GM18498 (cell line): ENCODE measurements around the gene GRM1.
"Not testable (repeated sequence)": the region's sequence is repeated elsewhere in the genome, so short reads cannot be mapped to it uniquely, and the experiment has no call there.

Experiments
- ATAC-seq: cut with Tn5 transposase; IDR thresholded peaks from one replicate; pipeline ENCODE4 v1.9.1; 2021; ENCODE audit warnings: mild to moderate bottlenecking, moderate library complexity; ENCODE audit not compliant: unreplicated experiment

GRM1 gene

GRCh38 chr6:146267447-146267846 lies 238.6 kb downstream of the GRM1 start:
- ATAC-seq = no peak

- ATAC-seq = no peak
Measured at GRCh38 chr6:146267946-146268345, 239.1 kb downstream of the GRM1 start.

GRCh38 chr6:146269482-146269881 lies 240.6 kb downstream of the GRM1 start:
- no peak for ATAC-seq

DNA sequence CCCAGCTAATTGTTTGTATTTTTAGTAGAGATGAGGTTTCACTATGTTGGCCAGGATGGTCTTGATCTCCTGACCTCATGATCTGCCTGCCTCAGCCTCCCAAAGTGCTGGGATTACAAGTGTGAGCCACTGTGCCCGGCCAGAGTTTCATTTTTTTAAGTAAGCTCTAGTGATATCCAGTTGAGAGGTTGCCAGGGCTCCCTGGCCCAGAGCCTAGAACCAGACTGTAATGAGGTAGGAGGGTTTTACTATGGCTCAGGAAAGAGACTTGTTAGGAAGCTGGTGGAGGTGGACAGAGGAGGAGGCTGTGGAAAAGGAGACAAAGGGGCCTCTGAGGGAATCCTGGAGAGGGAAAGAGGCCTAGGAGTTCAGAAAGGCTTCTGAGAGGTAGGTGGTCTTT lies 242.3 kb downstream of the GRM1 start:
- ATAC-seq = not testable (repeated sequence)

DNA sequence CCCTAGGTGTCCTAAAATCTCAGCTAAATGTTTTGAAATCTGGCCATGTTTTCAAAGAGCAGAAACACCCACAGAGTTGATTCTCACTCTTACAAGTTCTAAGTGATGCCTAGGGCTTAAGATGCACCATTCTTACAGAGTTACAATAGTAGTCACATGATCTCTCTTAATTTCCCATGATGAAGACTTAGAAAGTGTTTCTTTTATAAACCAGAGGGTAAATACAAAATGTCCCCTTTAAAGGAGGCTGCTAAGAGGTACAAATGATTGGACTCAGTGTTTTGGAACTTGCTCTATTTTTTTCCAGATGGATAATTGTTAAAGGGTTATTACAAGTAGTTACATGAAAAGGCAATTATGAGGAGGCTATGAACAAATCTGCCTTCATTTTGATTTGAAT lies 244.6 kb downstream of the GRM1 start:
- no peak for ATAC-seq

GRCh38 chr6:146277142-146277541 lies 248.3 kb downstream of the GRM1 start:
- no peak for ATAC-seq

- ATAC-seq = no peak
Measured at GRCh38 chr6:146281651-146282362, 252.9 kb downstream of the GRM1 start.

DNA sequence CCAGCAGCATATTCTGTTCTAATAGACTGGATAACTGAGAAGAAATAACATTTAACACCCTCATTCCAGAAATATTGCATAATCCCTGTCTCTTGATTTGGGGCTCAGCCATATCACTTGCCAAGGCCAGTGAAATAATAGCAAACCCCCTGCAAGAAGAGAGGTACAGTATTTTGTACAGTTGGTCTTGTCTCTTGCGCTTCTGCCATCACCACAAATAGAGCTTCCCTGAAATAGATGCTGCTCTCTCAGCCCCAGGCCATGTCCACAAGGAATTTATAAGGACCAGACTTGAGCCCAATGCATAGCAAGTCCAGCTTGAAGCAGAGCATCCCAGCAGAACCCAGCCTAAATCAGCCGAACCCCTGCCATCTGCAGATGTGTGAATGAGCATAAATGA lies 254.0 kb downstream of the GRM1 start:
- ATAC-seq = no peak

DNA sequence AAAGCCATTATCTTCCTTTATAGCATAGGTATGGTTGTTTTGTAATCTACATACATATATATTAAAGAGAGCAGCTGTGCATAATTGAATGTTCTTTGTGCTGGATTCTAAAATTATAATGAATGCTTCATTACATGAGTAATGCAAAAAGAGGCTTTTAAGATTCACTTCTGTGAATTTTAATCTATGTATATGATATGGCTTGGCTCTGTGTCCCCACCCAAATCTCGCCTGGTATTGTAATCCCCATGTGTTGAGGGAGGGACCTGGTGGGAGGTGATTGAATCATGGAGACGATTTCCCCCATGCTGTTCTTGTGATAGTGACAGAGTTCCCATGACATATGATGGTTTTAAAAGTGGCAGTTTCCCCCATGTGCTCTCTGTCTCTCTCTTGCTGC lies 255.4 kb downstream of the GRM1 start:
- ATAC-seq = no peak

- ATAC-seq = no peak
Measured at GRCh38 chr6:146286961-146287360, 258.1 kb downstream of the GRM1 start.

- ATAC-seq = no peak
Measured at GRCh38 chr6:146287691-146288369, 259.0 kb downstream of the GRM1 start.

DNA sequence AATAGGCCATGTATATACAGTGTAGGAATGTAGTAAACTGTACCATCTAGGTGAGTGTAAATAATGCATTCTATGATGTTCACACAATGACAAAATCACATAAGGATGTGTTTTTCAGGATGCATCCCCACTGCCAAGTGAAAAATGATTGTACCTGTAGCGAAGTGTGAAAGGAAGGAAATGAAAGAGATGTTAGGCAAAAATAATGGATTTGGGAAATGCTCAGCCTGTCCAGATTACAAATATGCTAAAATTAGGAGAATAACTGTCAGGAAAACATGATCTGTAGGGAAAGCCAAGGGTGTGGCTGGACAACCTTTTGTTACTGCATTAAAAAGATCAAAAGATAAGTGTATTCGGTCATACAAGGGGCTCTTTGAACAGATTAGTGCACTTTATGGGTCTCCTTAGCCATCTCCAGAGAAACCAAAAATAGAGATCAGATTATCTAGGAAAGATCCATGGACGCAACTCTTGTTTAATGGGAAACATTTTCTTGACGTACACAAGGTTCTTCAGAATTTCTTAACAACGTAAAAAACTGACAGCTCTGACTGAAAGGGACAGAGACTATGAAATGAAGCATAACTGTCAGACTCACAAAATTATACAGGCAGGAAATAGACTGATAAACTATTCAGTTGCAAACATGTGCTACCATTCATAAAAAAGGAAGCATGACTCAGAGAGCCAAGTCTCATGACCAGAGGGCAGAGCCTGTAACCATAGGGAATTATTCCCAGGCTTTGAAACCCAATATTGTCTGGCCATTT lies 261.1 kb downstream of the GRM1 start:
- no peak for ATAC-seq

GRCh38 chr6:146290589-146290901 lies 261.7 kb downstream of the GRM1 start:
- ATAC-seq = no peak

DNA sequence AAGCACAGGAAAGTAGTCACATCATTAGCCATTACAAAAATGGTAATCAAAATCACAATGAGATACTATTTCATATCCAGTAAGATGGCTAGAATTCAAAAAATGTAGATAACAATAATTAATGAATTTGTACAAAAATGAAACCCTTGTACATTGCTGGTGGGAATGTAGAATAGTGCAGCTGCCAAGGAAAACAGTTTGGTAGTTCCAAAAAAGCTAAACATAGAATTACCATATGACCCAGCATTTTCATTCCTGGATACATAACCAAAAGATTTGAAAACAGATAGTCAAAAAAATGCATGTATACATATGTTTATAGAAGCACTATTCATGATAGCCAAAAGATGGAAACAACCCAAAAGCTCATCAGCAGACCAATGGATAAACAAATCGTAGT lies 263.6 kb downstream of the GRM1 start:
- ATAC-seq = no peak

DNA sequence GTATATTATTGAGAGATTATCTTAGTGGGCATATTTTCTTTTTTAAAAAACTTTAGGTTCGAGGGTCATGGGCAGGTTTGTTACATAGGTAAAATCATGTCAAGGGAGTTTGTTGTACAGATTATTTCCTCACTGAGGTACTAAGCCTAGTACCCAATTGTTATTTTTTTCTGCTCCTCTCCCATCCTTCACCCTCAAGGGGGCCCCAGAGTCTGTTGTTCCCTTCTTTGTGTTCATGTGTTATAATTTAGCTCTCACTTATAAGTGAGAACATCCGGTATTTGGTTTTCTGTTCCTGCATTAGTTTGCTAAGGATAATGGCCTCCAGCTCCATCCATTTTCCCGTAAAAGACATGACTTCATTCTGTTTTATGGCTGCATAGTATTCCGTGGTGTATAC lies 266.8 kb downstream of the GRM1 start:
- no peak for ATAC-seq

- ATAC-seq = no peak
Measured at GRCh38 chr6:146297815-146298214, 269.0 kb downstream of the GRM1 start.

DNA sequence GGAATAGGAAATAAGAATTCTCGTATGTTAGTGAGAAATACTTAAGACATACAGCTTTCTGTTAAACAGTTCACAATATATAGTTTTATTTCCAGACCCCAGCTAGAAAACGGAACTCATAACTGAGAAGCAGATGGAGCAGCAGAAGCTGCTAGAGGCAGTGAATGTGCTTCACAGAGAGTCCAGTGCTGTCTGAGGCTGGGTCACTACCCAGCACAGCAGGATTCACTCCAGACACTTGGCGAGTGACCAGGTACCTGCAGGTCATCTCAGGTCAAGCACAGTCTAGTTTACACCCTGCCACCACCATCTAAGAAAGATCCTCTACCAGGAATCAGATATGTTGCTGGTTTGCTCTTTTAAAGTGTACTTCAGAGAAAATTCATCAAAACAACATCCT lies 271.7 kb downstream of the GRM1 start:
- no peak for ATAC-seq

DNA sequence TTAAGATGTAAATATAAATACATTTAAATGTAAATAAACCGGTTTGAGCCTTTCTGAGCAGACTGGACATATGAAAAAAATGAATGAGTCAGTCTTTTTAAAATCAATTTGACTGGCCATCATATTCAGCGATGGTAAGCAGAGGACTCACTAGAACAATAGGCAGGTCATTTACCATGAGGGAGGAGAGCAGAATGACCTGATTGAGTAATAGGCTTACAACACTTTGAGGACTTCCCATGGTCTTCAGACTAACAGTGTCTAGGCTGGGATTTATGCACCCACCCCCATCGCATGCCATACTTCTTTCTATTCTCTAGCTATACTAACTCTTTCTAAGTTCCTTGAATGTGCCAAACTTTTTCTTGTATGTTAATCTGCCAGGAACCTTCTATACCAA lies 272.9 kb downstream of the GRM1 start:
- no peak for ATAC-seq

GRCh38 chr6:146302994-146303393 lies 274.1 kb downstream of the GRM1 start:
- no peak for ATAC-seq

GRCh38 chr6:146304181-146304580 lies 275.3 kb downstream of the GRM1 start:
- no peak for ATAC-seq

GRCh38 chr6:146305092-146305491 lies 276.2 kb downstream of the GRM1 start:
- ATAC-seq = no peak

- no peak for ATAC-seq
Measured at GRCh38 chr6:146305951-146306350, 277.1 kb downstream of the GRM1 start.
